HG02943 (cell line): Measurements from ENCODE around the gene HHATL.

Experiments
- ATAC-seq: cut with Tn5 transposase; IDR thresholded peaks from one replicate; pipeline ENCODE4 v1.9.1; 2021; ENCODE audit warnings: mild to moderate bottlenecking, low read depth, moderate library complexity; ENCODE audit not compliant: unreplicated experiment

The HHATL gene

GRCh38 chr3:42667523-42668412, 34.8 kb downstream of the HHATL start:
- ATAC-seq = no peak

GRCh38 chr3:42667096-42667522, 35.5 kb downstream of the HHATL start:
- ATAC-seq = no peak

DNA sequence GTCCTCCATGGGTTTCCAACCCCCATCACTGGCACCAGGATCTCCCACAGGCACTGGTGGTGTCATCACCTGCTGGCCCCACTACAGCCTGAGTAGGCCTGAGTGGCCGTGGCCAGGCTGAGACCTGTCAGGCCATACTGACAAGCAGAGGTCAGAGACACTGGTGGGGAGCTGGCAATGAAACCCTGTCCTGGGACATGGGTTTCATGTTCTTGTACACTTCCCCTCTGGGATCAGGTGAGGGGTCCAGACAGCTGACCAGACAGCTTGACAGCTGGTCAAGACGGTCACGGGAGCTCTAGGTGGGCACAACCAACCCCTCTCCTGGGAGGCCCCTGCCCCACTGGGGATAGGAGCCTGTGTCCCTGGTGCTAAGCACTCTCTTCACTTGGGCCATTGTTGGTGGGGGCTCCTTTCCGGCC, 36.0 kb downstream of the HHATL start:
- no peak for ATAC-seq

DNA sequence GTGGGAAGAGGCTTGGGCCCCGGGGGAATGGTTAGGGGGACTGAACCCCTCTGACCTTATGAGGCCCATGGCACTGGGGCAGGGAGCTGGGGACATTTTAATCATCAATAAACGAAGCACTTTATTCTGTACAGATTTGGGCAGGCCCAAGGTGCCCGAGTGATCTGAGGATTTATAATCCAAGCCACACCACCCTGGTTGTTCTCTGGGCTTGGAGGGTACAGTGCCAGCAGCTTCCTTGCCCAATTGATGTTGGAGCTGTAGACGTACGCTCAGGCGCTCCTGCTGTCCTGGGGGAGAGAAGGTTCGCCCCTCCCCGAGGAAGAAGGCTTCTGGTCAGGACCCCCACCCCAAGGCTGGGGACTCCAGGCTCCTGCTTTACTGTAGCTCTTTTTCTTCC, 36.6 kb downstream of the HHATL start:
- no peak for ATAC-seq

- ATAC-seq = no peak
These were observed 37.3 kb downstream of the HHATL start for GRCh38 chr3:42665050-42665878.

DNA sequence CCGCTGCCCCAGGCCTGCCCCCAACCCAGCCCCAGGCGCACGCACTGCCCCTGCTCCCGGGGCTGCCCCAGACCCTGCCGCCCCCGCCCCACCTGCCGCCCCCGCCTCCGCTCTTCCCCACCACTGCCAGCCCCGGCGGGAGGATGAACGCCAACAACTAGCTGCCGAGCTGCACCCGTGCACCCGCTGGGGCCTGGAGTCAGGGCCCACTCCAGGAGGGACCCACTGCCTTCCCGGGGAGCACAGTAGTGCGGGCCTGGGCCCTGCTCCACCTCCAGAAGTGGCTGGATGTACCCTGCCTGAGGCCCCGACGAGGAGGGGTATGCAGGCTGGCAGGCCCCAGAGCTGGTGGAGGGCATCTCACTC, 38.2 kb downstream of the HHATL start:
- ATAC-seq = no peak

DNA sequence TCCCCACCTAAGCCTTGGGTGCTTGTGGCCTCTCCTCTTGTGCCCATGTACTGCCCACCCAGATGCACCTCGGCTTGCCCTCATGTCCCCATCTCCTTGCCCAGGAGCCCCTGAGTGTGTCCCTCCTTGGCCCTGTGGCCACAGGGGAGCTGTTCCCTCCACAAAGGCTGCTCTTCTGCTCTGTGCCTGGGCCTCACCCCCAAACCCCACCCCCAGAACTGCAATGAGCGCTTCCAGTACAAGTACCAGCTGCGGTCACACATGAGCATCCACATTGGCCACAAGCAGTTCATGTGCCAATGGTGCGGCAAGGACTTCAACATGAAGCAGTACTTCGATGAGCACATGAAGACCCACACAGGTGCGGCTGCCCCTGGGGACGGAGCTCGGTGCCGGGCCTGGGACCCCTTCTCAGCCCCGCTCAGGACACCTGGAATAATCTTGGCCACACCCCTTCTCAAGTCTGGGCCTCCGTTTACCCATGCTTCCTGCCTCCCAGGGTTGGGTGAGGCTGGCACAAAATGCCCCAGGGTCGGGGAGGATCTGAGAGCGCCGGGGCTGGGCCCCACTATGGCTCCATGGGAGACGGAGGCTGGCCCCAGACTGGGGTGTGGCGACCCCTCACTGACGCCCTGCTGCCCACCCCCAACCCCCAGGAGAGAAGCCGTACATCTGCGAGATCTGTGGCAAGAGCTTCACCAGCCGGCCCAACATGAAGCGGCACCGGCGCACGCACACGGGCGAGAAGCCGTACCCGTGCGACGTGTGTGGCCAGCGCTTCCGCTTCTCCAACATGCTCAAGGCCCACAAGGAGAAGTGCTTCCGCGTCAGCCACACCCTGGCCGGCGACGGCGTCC, 38.8 kb downstream of the HHATL start:
- no peak for ATAC-seq

- ATAC-seq = no peak
These were observed 39.6 kb downstream of the HHATL start for GRCh38 chr3:42662813-42663535.

DNA sequence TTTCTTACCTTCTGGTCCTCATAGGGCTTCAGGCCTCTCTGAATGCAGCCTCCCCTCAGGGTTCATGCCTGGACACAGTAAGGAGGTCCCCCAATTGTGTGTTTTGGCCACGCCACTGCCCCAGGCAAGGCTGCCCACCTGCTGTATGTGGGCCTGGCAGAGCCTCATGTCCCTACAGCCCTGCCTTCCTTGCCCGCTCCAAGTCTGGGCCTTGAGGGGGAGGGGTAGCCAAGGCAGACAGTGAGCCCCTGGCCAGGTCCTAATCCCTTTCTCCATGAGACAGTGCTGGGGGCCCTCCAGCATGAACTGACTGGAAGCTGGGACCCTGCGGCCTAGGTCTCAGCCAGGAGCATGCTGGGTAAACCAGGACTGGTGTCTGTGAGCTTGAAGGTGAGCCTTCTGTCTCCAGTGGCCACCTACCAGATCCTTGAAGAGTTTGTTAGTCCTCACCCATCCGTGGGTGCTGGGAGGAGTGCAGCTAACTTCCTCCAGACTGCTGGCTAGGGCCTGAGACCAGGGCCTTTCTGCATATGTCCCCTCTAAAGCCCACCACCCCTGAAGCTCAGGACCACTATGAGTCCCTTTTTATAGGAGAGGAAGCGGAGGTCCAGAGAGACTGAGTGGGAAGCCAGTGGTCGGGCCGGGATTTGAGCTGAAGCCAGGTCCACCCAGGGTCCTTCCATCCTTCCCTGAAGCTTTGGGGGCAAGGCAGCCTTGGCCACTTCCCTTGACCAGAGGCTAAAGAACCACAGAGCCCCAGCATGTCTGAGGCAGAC, 40.4 kb downstream of the HHATL start:
- ATAC-seq = no peak

DNA sequence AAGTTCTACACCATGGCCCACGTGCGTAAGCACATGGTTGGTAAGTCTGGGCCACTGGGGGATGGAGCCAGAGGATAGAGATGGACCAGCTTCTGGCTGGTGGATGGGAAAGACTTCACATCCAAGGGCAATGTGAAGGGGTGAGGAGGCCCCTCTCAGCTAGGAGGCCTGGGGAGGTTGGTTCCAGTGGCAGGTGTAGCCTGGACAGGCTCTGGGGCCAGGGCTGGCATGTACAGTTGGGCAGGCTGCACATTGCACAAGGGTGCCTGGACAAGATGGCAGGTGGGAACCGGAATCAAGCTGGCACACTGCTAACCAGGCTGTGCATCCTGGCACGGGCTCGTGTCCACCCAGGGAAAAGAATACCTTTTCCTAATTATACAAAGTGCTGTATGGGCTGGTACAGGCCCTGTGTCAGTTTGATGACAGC, 41.0 kb downstream of the HHATL start:
- no peak for ATAC-seq

DNA sequence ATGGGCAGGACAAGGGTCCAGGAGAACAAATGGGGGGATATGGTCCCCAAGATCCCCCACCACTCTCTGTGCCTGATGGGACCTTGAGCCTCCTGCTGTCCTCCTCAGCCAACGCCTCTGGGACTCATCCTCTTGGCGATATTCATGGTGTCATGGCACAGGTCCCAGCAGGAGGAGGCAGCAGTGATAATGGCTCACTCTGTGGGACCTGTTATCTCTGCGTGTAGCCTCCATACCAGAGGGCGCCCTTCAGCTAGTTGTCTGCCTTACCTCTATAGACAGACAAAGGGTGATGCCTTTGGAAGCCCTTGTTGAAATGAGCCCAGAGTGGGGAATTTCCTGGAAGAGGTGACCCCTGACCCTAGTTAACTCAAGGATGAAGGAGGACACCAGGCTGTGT, 41.7 kb downstream of the HHATL start:
- ATAC-seq = no peak

DNA sequence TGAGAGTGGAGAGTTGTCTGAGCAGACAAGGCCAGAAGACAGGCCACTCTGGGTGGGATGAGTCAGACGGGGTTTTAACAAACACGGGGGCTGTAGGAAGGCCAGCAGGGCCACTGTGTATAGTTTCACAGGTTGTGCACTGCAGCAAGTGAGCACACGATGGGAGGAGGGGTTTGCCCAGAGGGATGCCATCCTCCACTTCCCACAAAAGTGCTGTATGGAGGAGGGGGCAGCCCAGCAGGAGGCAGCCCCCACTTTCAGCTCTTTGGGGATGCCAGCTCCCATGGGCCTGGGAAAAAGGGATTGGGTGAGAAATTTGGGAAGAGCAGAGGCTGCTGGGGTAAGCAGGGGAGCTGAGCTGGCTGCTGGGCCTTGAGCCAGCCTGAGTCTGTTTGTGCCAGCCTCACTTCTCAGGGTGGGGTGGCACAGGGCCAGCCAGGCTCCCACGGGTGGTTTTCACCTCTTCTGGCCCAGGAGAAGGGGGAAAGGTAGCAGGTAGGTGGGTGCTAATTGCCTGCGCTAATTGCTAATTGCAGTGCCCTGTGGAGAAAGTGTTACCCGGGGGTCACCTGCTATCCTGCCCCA, 42.4 kb downstream of the HHATL start:
- ATAC-seq = no peak

DNA sequence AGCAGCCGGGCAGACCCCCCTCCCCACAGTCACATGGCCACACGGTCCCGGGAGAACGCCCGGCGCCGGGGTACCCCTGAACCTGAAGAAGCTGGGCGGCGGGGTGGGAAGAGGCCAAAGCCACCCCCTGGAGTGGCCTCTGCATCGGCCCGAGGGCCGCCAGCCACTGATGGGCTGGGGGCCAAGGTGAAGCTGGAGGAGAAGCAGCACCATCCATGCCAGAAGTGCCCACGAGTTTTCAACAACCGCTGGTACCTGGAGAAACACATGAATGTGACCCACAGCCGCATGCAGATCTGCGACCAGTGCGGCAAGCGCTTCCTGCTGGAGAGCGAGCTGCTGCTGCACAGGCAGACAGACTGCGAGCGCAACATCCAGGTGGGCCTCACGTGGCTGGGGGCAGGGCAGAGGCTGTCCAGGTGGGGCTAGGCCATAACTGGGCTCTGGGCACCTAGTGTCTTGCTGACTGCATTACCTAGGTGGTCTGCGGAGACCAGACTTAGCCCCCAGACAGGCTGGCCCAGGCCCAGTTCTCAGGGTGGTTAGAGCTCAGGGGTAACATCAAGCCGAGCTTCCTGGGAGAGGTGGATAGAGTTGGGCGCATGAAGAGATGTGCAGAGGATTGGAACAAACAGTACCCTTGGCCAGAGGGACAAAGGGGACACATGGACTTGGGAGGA, 43.0 kb downstream of the HHATL start:
- ATAC-seq = no peak

DNA sequence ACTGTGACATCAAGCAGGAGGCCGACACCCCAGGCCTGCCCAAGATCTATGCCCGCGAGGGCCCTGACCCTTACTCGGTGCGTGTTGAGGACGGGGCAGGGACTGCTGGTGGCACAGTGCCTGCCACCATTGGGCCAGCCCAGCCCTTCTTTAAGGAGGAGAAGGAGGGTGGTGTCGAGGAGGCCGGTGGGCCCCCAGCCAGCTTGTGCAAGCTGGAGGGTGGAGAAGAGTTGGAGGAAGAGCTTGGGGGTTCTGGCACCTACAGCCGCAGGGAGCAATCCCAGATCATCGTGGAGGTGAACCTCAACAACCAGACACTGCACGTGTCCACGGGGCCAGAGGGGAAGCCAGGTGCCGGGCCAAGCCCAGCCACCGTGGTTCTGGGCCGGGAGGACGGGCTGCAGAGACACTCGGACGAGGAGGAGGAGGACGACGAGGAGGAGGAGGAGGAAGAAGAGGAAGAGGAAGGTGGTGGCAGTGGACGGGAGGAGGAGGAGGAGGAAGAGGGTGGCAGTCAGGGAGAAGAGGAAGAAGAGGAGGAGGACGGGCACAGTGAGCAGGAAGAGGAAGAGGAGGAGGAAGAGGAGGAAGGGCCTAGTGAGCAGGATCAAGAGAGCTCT, 43.7 kb downstream of the HHATL start:
- ATAC-seq = no peak

- no peak for ATAC-seq
These were observed 44.4 kb downstream of the HHATL start for GRCh38 chr3:42658091-42658770.

DNA sequence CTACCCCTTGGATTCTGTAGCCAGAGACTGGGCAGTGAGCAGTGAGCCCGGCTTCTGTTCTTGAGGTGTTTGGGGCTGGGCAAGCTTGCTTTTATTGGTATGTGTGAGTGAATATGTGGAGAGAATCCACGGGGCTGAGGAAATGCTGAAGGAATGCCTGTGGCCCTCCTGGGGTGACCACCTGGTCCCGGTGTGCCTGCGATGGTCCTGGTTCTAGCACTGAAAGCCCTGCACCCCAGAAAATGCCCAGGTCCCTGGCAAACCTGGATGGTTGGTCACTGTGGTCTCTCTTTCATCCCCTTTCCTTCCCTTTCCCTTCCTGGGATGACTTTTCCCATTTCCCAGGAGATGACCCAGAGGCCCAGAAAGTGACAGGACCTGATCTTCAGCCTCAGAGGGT, 44.9 kb downstream of the HHATL start:
- ATAC-seq = no peak
